ENCODE measurements around the gene TRERF1. TPM values are rescaled to one million over a fixed set of nuclear protein-coding genes. Genes with fewer than 3 reads are reported as not detected.

TRERF1 gene
- total and polyA plus RNA-seq, 2 of the 8 experiments (the other 6 are each of a cell fraction or from before 2014, with no cell fraction given) = 10.8 to 21.5 TPM

GRCh38 chr6:42179945-42180313, 271.8 kb downstream of the TRERF1 start:
- Histone ChIP-seq H3K79me2 (ENCODE audit: control insufficient read depth in 1 of 2, insufficient read depth in 2 of 2, low read length in 2 of 2) (no peaks in the 10 kb centered on the region), H2AFZ (ENCODE audit: low read length) (no peak overlapping the region), H2BK120ac (replicated peaks; ENCODE audit: low read depth, low read length) (no peak overlapping the region), H3K4me3 (ENCODE audit: extremely low read depth in 1 of 4, insufficient read depth in 2 of 4, low read depth in 3 of 4, low read length in 4 of 4) (no peak overlapping the region), H4K20me1 (replicated peaks in 1 of 2; ENCODE audit: control insufficient read depth in 1 of 2, insufficient read depth in 2 of 2, low read length in 2 of 2) (no peaks in the 10 kb centered on the region), H3K36me3 (ENCODE audit: control insufficient read depth in 2 of 4, insufficient read depth in 4 of 4, low read length in 3 of 4) (no peaks in the 10 kb centered on the region), H2BK5ac (ENCODE audit: low read depth, low read length) (no peak overlapping the region), H2BK12ac (ENCODE audit: low read depth, low read length) (no peak overlapping the region), H3K14ac (ENCODE audit: insufficient read length) (no peak overlapping the region), H4K5ac (ENCODE audit: insufficient read length, low read depth, low read length) (no peak overlapping the region), H3K23ac (ENCODE audit: insufficient read length) (no peak overlapping the region), H4K91ac (replicated peaks; ENCODE audit: insufficient read length, low read length) (no peak overlapping the region), H3K9ac (replicated peaks in 1 of 4; ENCODE audit: extremely low read depth in 1 of 4, low read depth in 3 of 4, low read length in 3 of 4) (no peak overlapping the region), H3K79me1 (ENCODE audit: low read depth, low read length) (no peaks in the 10 kb centered on the region), H4K8ac (ENCODE audit: extremely low read depth, insufficient read depth, low read length) (no peak overlapping the region), H3K23me2 (ENCODE audit: low read depth, low read length) (peaks cover 4% of the 10 kb centered on the region), H3K4me2 (ENCODE audit: insufficient read depth in 1 of 2, low read depth in 2 of 2, low read length in 2 of 2) (no peak overlapping the region), H2BK20ac (ENCODE audit: low read length) (no peak overlapping the region), H3K9me3 (ENCODE audit: insufficient read depth in 2 of 2, low read depth in 1 of 2, low read length in 1 of 2) (no peaks in the 10 kb centered on the region), H3K4ac (replicated peaks; ENCODE audit: insufficient read length, low read depth, low read length) (no peak overlapping the region), H3K56ac (replicated peaks; ENCODE audit: insufficient read length, low read depth, low read length) (no peak overlapping the region), H3K27me3 (replicated peaks in 1 of 4; ENCODE audit: control insufficient read depth in 3 of 4, extremely low read depth in 1 of 4, insufficient read depth in 3 of 4, low read length in 3 of 4) (no peaks in the 10 kb centered on the region; a peak in 1 of 7 replicates), H3K27ac (ENCODE audit: low read depth, low read length) (no peak overlapping the region), H3K4me1 (replicated peaks in 1 of 4; ENCODE audit: control insufficient read depth in 3 of 4, insufficient read depth in 4 of 4, low read length in 3 of 4) (peaks cover 3 to 15% (median 11%) of the 10 kb centered on the region in 4 experiments), H2AK5ac (ENCODE audit: low read depth, low read length) (no peak overlapping the region), H2BK15ac (ENCODE audit: low read length) (no peak overlapping the region), H3K18ac (ENCODE audit: extremely low read depth, low read length) (no peak overlapping the region)
- ChIA-PET CTCF (ENCODE audit: partially characterized antibody) (interaction anchor here (0.9 to 1.6 kb wide), 7 partner anchors 9 to 136 kb away, joined by 3 to 6 read pairs (median 4); no protein-coding TSS in a partner anchor), POLR2A (ENCODE audit: partially characterized antibody) (interaction anchor here (0.7 to 1.9 kb wide), 4 partner anchors 14 to 384 kb away, joined by 3 to 5 read pairs (median 4); partner anchors contain the start of genes TAF8 and UBR2)
- WGBS, 2 experiments (ENCODE audit: extremely low coverage in 1 of 2, insufficient coverage in 1 of 2, insufficient read length in 1 of 2, insufficient replicate concordance in 2 of 2, low coverage in 1 of 2, low lambda C conversion rate in 2 of 2, missing lambda C conversion rate in 1 of 2) = 94% methylated on average over 3 of the region's 3 CpGs; no CpG with 5 or more reads in 1 of the 2 experiments
- DNase-seq (ENCODE audit: low read depth in 1 of 2, low spot score in 2 of 2) (no peak), FAIRE-seq (no peak)
- TF ChIP-seq HDAC2 (IDR thresholded peaks at IDR 0.05; ENCODE audit: borderline replicate concordance in 1 of 2, low read depth in 2 of 2, low read length in 2 of 2) = no peak
- TF ChIP-seq SP2 (IDR thresholded peaks at IDR 0.05; ENCODE audit: low read length) = no peak
- TF ChIP-seq RNF2 (IDR thresholded peaks at IDR 0.05; ENCODE audit: borderline replicate concordance, low read depth, low read length, missing control alignments, poor library complexity, severe bottlenecking) = no peak
- TF ChIP-seq GTF2F1 (IDR thresholded peaks at IDR 0.05; ENCODE audit: borderline replicate concordance, low read depth, low read length) = no peak
- TF ChIP-seq POLR2A (IDR thresholded peaks at IDR 0.05; ENCODE audit: control extremely low read depth in 1 of 2, low read depth in 2 of 2, low read length in 2 of 2) = no peak
- TF ChIP-seq PHF8 (conservative IDR thresholded peaks at IDR 0.05; ENCODE audit: low read depth, low read length) = no peak
- no peak for TF ChIP-seq TBP (IDR thresholded peaks at IDR 0.05; ENCODE audit: low read depth, low read length)
- TF ChIP-seq EP300 (IDR thresholded peaks at IDR 0.05; ENCODE audit: borderline replicate concordance in 1 of 2, low read depth in 2 of 2, low read length in 2 of 2) = no peak
- no peak for TF ChIP-seq E2F6 (IDR thresholded peaks at IDR 0.05)
- no peak for TF ChIP-seq RXRA (IDR thresholded peaks at IDR 0.05; ENCODE audit: insufficient read depth, low read depth, low read length)
- no peak for TF ChIP-seq YY1 (IDR thresholded peaks at IDR 0.05; ENCODE audit: low read depth, low read length)
- TF ChIP-seq BCL11A (IDR thresholded peaks at IDR 0.05; ENCODE audit: low read depth in 2 of 2, low read length in 2 of 2) = no peak
- no peak for TF ChIP-seq CHD2 (IDR thresholded peaks at IDR 0.05; ENCODE audit: low read length)

Data from H1 (cell line).